ENCODE measurements around the gene PTPN5.
"Not testable (repeated sequence)": the region's sequence is repeated elsewhere in the genome, so short reads cannot be mapped to it uniquely, and the experiment has no call there.

The PTPN5 gene

DNA sequence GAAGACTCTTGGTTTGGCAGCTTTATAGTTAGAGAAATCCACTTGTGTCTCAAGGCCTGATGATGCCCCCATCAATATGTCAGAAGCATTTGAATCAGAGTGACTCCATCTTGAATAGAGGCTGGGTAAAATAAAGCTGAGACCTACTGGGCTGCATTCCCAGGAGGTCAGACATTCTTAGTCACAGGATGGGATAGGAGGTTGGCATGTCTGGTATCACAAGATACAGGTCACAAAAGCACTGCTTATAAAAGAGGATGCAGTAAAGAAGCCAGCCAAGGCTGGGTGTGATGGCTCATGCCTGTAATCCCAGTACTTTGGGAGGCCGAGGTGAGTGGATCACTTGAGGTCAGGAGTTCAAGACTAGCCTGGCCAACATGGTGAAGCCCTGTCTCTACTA is 109.6 kb downstream of the PTPN5 start:
- DNase-seq (ENCODE audit: low read depth) = not testable (repeated sequence)
